Activated CD8-positive, alpha-beta memory T cell treated with anti-CD3 and anti-CD28 coated beads, Interleukin-2, amount 10 ng/mL, durations not matched to agents 7 days and 5 days (primary cell): ENCODE data around the gene DISP2. TPM values are rescaled to one million over a fixed set of nuclear protein-coding genes. Genes with fewer than 3 reads are reported as not detected.

ENCODE experiments used
- ATAC-seq: fragments of 150-1000 bp; cut with Tn5 transposase; one replicate; pipeline ENCODE4 v1.10.0; 2021; ENCODE audit warnings: moderate library complexity
- CTCF ChIA-PET: fragments of 350-600 bp; sonication (Branson Sonifier 250); formaldehyde crosslinking; loops from one replicate; lab custom pipeline; 2021; ENCODE audit warnings: antibody characterized with exemption; lab: Charles Lee
- DNase-seq: peaks from one replicate; pipeline ENCODE4 v3.0.0-alpha.2; 2020
- H3K27ac Mint-ChIP-seq: one replicate; pipeline ENCODE4 v1.8.0; 2021; ENCODE audit warnings: mild to moderate bottlenecking, mixed read lengths
- H3K27me3 Mint-ChIP-seq: one replicate; pipeline ENCODE4 v1.8.0; 2021; ENCODE audit warnings: mixed read lengths
- H3K36me3 Mint-ChIP-seq: one replicate; pipeline ENCODE4 v1.8.0; 2021; ENCODE audit warnings: mild to moderate bottlenecking, mixed read lengths
- H3K4me1 Mint-ChIP-seq: one replicate; pipeline ENCODE4 v1.8.0; 2021; ENCODE audit warnings: mixed read lengths
- H3K4me3 Mint-ChIP-seq: one replicate; pipeline ENCODE4 v1.8.0; 2021; ENCODE audit warnings: mild to moderate bottlenecking, moderate library complexity, mixed read lengths
- H3K9me3 Mint-ChIP-seq: one replicate; pipeline ENCODE4 v1.8.0; 2022; ENCODE audit warnings: low read depth, mixed read lengths
- total RNA-seq, 2 experiments: library from RNA; stranded (reverse); gene quantifications; one replicate each; pipeline ENCODE4 v1.2.3, GENCODE V29; 2021

The DISP2 gene
- total RNA-seq, 2 experiments from 2014 or later, result 0.23 to 0.37 TPM

DNA sequence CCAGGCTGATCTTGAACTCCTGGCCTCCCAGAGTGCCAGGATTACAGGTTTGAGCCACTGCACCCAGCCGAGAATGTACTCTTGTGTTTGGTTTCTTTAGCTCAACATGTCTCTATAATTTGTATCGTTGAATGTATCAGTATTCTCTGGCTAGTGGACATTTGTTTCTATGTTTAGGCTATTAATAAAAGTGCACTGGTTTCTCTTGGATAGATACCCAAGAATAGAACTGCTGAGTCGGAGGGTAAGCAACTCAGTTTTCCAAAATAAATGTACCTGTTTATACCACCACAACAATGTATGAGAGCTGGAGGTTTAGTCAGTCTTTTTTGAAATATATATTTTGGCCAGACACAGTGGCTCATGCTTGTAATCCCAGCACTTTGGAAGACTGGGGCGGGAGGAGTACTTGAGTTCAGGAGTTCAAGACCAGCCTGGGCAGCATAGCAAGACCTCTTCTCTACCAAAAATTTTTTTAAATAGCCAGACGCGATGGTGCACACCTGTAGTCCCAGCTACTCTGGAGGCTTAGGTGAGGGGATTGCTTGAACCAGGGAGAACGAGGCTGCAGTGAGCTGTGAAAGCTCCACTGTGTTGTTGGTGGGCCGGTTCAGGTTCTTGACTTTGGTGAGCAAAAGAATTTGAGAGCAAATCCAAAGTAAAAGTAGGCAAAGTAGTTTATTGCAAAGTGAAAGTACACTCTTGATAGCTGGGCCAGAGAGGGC, 39.8 kb downstream of the DISP2 start:
- Mint-ChIP-seq H3K4me3 (peak overlapping the region; percentile 53), H3K27me3 (no peaks in the 10 kb centered on the region)
- no peak for ATAC-seq

DNA sequence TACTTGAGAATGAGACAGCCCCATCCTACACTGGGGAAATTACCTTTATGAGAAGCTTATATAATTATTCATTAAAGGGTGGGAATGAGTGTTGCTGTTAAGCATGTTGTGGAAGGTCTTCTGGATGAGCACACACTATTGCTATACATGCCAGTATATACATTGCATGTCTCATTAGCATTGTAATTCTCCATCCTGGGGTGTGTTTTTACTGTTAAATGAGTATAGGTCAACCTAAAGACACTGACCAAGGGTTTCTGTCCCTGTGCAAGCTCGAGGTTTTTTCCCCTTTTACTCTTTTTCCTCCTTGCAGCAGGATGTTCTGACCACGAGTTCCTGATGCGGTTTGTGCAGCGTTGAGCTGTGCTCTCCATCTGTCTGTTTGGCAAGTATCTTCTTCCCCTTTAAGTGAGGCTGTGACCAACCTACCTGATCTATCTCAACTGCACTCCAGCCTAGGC, 40.4 kb downstream of the DISP2 start:
- H3K4me3 Mint-ChIP-seq, result peak overlapping the region; percentile 53
- H3K9me3 Mint-ChIP-seq, result no peaks in the 10 kb centered on the region
- H3K36me3 Mint-ChIP-seq, result peaks cover 23% of the 10 kb centered on the region
- H3K4me1 Mint-ChIP-seq, result peaks cover 28% of the 10 kb centered on the region
- H3K27ac Mint-ChIP-seq, result peak overlapping the region; percentile 56
- ATAC-seq, result peak; percentile 77
- CTCF ChIA-PET, result interaction anchor here (0.9 to 2.0 kb wide), 7 partner anchors 9 to 123 kb away, joined by 3 to 10 read pairs (median 5); partner anchors contain the start of genes KNSTRN and PLCB2
- peak; percentile 67 for DNase-seq
- H3K27me3 Mint-ChIP-seq, result no peaks in the 10 kb centered on the region

More for the DNA sequence above, 39.8 kb downstream of the DISP2 start:
- H3K36me3 Mint-ChIP-seq, result peaks cover 29% of the 10 kb centered on the region
- CTCF ChIA-PET, result interaction anchor here (0.8 to 2.0 kb wide), 13 partner anchors 8 to 123 kb away, joined by 3 to 10 read pairs (median 4); partner anchors contain the start of genes IVD, KNSTRN and PLCB2
- no peaks in the 10 kb centered on the region for H3K9me3 Mint-ChIP-seq
- H3K4me1 Mint-ChIP-seq, result peaks cover 28% of the 10 kb centered on the region
- DNase-seq, result no peak
- peak overlapping the region; percentile 56 for H3K27ac Mint-ChIP-seq

DNA sequence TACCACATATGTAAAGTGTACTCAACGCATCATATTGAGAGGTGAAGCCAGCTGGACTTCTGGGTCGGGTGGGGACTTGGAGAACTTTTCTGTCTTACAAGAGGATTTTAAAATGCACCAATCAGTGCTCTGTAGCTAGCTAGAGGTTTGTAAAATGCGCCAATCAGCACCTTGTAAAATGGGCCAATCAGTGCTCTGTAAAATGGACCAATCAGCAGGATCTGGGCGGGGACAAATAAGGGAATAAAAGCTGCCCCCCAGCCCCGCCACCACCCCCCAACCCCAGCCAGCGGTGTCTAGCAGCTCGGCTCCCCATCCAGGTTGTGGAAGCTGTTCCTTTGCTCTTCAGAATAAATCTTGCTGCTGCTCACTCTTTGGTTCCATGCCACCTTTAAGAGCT, 41.4 kb downstream of the DISP2 start:
- DNase-seq (no peak), ATAC-seq (no peak)
- H3K27me3 Mint-ChIP-seq, result no peaks in the 10 kb centered on the region
- peaks cover 34% of the 10 kb centered on the region for H3K4me1 Mint-ChIP-seq
- H3K27ac Mint-ChIP-seq, result no peak overlapping the region
- H3K36me3 Mint-ChIP-seq, result peaks cover 20% of the 10 kb centered on the region
- H3K4me3 Mint-ChIP-seq, result no peak overlapping the region
- no peaks in the 10 kb centered on the region for H3K9me3 Mint-ChIP-seq
- CTCF ChIA-PET, result interaction anchor here (1.4 to 1.6 kb wide), 3 partner anchors 32 to 92 kb away, joined by 3 to 6 read pairs (median 5); partner anchors contain the start of gene PLCB2

DNA sequence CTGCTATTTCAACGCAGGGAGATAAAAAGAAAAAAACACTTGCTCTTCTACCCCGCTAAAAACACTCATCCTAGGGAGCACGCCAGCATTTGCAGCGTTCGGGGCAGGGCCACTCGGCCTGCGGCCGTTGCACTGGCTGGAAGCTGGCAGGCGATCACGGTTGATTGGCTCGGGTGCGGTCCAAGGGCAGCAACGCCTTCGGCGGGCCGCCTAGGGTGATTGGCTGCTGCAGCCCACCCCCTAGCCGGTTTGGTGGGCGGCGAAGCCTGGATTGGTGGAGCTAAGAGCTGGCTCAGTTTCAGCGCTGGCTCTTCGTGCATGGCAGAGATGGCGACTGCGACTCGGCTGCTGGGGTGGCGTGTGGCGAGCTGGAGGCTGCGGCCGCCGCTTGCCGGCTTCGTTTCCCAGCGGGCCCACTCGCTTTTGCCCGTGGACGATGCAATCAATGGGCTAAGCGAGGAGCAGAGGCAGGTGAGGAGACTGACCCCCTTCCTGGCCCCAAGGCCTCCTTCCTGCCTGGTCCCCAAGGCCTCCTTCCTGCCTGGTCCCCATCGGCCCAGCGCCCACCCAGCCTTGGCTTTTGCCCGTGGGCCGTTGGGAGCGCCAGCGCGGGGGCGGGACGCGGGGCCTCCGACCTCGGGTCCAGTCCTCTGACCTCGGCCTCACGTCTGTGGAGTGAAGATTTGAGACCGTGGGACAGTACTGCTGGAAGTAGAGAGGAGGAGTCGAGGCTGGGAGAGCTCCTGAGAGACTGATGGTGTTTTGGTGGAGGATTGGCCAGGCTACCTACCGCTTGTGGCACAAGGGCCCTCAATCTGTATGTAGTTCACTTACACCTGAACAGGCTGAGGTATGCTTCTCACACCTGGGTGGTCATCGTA, 47.7 kb downstream of the DISP2 start, which contains the start of gene IVD:
IVD (plus strand) TSS at position 295 of the 881 bp plus-strand sequence; CDS start at position 328, 33 bp downstream.
- CTCF ChIA-PET, result interaction anchor here (0.7 to 4.7 kb wide), 15 partner anchors 9 to 188 kb away, joined by 3 to 25 read pairs (median 4); partner anchors contain the start of genes BAHD1 and PLCB2
- Mint-ChIP-seq H3K27ac (peak within 1 kb of the TSS; percentile 90), H3K27me3 (no peaks in the 10 kb centered on the region), H3K4me3 (peak within 1 kb of the TSS; percentile 76), H3K36me3 (peaks cover 18% of the 10 kb centered on the region), H3K9me3 (no peaks in the 10 kb centered on the region), H3K4me1 (peaks cover 54% of the 10 kb centered on the region)
- ATAC-seq (peak; percentile 99), DNase-seq (peak; percentile 97)

DNA sequence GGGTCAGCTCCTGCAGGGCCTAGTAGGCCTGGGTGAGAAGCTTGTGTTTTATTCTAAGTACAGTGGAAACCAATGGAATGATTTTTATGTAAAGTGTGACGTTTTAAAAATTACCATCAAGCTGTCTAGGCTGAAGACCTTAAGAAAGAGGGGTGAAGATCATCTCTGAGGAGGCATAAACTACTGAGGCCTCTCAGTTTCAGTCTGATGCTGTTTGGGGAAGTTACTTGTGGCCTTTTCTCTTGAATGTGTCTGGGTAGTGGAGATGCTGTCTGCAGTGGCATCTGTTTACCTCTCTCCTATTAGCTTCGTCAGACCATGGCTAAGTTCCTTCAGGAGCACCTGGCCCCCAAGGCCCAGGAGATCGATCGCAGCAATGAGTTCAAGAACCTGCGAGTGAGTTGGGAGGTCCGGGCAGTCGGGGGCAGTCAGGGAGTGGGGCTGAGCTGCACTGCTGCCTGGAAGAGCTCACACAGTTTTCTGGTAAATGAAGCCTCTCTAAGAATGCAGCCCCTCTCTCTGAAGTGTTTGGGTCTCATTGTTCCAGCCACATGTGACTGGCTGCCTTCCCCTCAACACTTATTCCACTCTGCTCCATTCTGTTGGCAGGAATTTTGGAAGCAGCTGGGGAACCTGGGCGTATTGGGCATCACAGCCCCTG, 49.4 kb downstream of the DISP2 start:
- DNase-seq (no peak), ATAC-seq (no peak)
- Mint-ChIP-seq H3K4me1 (peaks cover 54% of the 10 kb centered on the region), H3K36me3 (peaks cover 30% of the 10 kb centered on the region), H3K9me3 (no peaks in the 10 kb centered on the region), H3K27ac (peak overlapping the region; percentile 73), H3K4me3 (peak overlapping the region; percentile 44), H3K27me3 (no peaks in the 10 kb centered on the region)
- CTCF ChIA-PET, result interaction anchor here (0.6 to 4.7 kb wide), 8 partner anchors 10 to 182 kb away, joined by 3 to 24 read pairs (median 4); partner anchors contain the start of gene BAHD1

DNA sequence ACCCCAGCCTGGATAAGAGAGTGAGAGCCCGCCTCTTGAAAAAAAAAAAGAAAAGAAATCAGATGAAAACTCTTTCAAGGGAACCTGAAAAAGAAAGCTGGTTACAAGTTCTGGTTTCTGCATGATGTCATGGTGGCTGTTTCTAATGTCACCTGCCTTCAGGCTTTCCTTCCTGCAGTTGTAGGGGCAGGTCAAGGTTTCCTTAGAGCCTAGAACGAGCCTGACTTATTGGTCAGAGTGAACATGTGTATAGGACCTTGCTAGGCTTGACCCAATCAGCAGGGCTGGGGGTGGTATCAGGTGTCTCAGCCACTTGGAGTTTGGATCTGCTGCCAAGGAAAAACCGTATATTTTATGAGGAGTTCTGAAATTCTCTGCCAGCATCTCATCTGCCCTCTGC, 51.3 kb downstream of the DISP2 start:
- Mint-ChIP-seq H3K36me3 (peaks cover 31% of the 10 kb centered on the region), H3K4me3 (no peak overlapping the region), H3K27ac (peak overlapping the region; percentile 52), H3K9me3 (no peaks in the 10 kb centered on the region), H3K27me3 (no peaks in the 10 kb centered on the region), H3K4me1 (peaks cover 45% of the 10 kb centered on the region)
- DNase-seq (no peak), ATAC-seq (no peak)
- CTCF ChIA-PET, result interaction anchor here (0.6 to 2.7 kb wide), 3 partner anchors 72 to 130 kb away, joined by 3 to 6 read pairs (median 3); partner anchors contain the start of gene INAFM2

DNA sequence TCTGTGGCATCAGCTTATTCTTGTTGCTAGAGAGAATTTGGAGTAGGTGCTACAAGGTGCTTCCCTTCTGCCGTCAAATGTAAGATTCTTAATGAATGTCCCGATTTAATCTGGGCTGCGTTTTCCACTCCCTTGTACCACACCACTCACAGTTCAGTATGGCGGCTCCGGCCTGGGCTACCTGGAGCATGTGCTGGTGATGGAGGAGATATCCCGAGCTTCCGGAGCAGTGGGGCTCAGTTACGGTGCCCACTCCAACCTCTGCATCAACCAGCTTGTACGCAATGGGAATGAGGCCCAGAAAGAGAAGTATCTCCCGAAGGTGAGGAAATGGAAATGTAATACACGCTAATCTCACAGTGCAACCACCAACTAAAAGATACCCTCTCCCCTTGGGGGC, 52.5 kb downstream of the DISP2 start:
- DNase-seq (no peak), ATAC-seq (no peak)
- H3K9me3 Mint-ChIP-seq, result no peaks in the 10 kb centered on the region
- H3K27me3 Mint-ChIP-seq, result no peaks in the 10 kb centered on the region
- H3K4me1 Mint-ChIP-seq, result peaks cover 35% of the 10 kb centered on the region
- peaks cover 32% of the 10 kb centered on the region for H3K36me3 Mint-ChIP-seq
- H3K4me3 Mint-ChIP-seq, result no peak overlapping the region
- no peak overlapping the region for H3K27ac Mint-ChIP-seq
- CTCF ChIA-PET, result interaction anchor here (0.8 to 2.7 kb wide), 5 partner anchors 11 to 73 kb away, joined by 3 to 6 read pairs (median 3); no protein-coding TSS in a partner anchor

DNA sequence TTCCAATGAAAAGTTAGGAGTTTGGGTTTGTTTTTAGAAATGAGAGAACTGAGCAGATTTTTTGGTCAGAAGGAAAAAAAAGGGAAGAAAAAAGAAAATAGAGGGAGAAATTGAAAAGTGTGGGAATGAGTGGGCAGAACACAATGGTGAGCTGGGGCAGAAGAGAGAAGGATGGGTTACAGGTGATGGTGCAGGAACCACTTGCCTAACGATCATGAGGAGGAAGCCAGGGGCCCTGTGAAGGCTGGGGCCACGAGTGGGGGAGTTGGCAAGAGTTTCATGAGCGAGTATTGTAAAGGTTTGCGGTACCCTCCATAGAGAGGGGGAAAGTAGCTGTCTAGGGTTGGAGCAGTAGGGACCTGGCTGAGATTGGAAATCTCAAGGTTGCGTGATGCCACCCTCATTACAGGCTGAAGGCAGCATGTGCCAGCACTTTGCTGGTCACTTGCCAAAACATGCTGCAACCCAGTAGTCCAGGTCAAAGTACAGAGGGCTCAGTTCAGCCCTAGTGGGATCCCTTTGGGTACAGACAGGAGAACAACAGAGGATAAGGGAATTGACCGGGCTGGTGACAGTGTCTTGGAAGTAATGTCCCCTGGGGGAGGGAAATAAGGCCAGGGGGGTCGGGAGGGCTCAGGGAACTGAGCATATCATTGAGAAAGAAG, 54.2 kb downstream of the DISP2 start:
- no peak for DNase-seq
- H3K4me1 Mint-ChIP-seq, result peaks cover 24% of the 10 kb centered on the region
- no peak for ATAC-seq
- H3K27me3 Mint-ChIP-seq, result no peaks in the 10 kb centered on the region
- no peak overlapping the region for H3K4me3 Mint-ChIP-seq
- H3K9me3 Mint-ChIP-seq, result no peaks in the 10 kb centered on the region
- peaks cover 34% of the 10 kb centered on the region for H3K36me3 Mint-ChIP-seq
- H3K27ac Mint-ChIP-seq, result no peak overlapping the region
- CTCF ChIA-PET, result interaction anchor here (1.3 to 2.7 kb wide), 5 partner anchors 10 to 129 kb away, joined by 3 to 8 read pairs (median 5); partner anchors contain the start of gene ANKRD63

DNA sequence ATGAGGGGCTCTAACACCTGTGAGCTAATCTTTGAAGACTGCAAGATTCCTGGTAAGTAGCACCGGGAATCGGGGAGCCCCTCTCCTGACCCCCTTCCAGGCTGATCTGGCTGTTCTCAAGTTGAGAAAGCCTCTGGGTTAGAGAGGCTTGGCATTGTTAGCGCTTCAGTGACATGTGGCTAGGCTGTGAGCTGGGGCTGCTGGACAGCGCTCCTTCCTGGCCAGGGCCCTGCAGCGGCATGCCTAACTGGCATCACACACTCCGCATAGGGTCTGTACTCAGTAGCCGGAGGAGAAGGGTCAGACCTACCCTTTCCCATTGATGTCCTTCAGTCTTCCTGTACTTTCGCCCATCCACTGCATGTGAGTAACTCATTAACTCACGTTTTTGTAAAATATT, 55.0 kb downstream of the DISP2 start:
- CTCF ChIA-PET, result interaction anchor here (1.3 to 2.2 kb wide), 2 partner anchors 10 to 130 kb away, joined by 3 to 8 read pairs; partner anchors contain the start of gene ANKRD63
- ATAC-seq (no peak), DNase-seq (no peak)
- Mint-ChIP-seq H3K4me1 (peaks cover 17% of the 10 kb centered on the region), H3K27ac (no peak overlapping the region), H3K27me3 (no peaks in the 10 kb centered on the region), H3K4me3 (no peak overlapping the region), H3K9me3 (no peaks in the 10 kb centered on the region), H3K36me3 (peaks cover 36% of the 10 kb centered on the region)

DNA sequence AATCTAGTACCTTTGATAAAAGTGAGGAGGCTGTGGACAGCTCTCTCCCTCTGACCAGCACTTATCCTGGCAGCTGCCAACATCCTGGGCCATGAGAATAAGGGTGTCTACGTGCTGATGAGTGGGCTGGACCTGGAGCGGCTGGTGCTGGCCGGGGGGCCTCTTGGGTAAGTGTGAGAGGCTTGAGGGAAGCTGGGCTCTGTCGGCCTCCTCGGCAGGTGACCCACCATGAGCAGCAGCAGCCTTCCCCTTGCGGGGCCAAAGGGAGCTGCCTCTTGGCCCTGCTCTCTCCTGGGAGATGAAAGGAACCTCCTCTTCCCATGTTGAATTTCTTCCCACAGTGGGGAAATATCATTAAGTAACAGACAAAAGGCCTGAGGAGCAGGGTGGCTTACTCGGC, 56.8 kb downstream of the DISP2 start:
- no peak for DNase-seq
- peaks cover 31% of the 10 kb centered on the region for H3K36me3 Mint-ChIP-seq
- H3K9me3 Mint-ChIP-seq, result no peaks in the 10 kb centered on the region
- H3K27ac Mint-ChIP-seq, result no peak overlapping the region
- ATAC-seq, result no peak
- H3K27me3 Mint-ChIP-seq, result no peaks in the 10 kb centered on the region
- H3K4me3 Mint-ChIP-seq, result no peak overlapping the region
- peaks cover 3% of the 10 kb centered on the region for H3K4me1 Mint-ChIP-seq
- CTCF ChIA-PET, result interaction anchor here (1.1 to 1.8 kb wide), 2 partner anchors 46 to 70 kb away, joined by 5 to 6 read pairs; no protein-coding TSS in a partner anchor

DNA sequence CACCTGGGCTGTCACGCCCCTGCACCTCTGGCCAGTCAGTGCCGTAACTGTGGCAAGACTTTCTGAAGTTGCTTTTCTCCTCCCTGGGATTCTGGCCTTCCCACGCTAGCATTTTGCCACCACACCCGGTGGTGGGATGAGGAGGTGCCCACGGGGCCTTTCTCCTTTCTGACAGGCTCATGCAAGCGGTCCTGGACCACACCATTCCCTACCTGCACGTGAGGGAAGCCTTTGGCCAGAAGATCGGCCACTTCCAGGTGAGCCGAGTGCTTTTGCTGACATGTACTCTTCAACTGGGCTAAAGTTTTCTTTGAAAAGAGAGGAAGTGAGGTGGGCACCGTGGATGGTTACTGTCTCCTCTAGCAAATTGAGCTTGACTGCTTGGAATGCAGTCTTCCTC, 57.2 kb downstream of the DISP2 start:
- H3K27ac Mint-ChIP-seq, result no peak overlapping the region
- DNase-seq (no peak), ATAC-seq (no peak)
- H3K4me1 Mint-ChIP-seq, result no peaks in the 10 kb centered on the region
- no peaks in the 10 kb centered on the region for H3K9me3 Mint-ChIP-seq
- no peaks in the 10 kb centered on the region for H3K27me3 Mint-ChIP-seq
- CTCF ChIA-PET, result interaction anchor here (1.8 to 13.9 kb wide), 2 partner anchors 47 to 76 kb away, joined by 6 to 235 read pairs; partner anchors contain the start of gene CCDC9B
- H3K4me3 Mint-ChIP-seq, result no peak overlapping the region
- H3K36me3 Mint-ChIP-seq, result peaks cover 29% of the 10 kb centered on the region

DNA sequence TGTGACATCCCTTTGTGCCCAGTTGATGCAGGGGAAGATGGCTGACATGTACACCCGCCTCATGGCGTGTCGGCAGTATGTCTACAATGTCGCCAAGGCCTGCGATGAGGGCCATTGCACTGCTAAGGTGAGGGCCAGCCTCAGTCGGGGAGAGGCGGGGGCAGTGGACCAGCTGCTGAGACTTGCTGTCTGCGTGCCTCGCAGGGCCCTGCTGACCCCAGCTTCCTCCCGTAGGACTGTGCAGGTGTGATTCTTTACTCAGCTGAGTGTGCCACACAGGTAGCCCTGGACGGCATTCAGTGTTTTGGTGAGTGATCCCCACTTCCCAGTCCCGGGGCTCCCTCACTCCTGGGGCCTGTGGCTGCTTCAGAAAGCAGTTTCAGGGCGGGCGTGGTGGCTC, 58.0 kb downstream of the DISP2 start:
- Mint-ChIP-seq H3K36me3 (peaks cover 21% of the 10 kb centered on the region), H3K27ac (no peak overlapping the region), H3K4me3 (no peak overlapping the region), H3K4me1 (no peaks in the 10 kb centered on the region), H3K9me3 (no peaks in the 10 kb centered on the region), H3K27me3 (no peaks in the 10 kb centered on the region)
- DNase-seq, result no peak
- no peak for ATAC-seq
- CTCF ChIA-PET, result interaction anchor here (10.0 to 13.9 kb wide), 2 partner anchors 48 to 77 kb away, joined by 138 to 235 read pairs; partner anchors contain the start of gene CCDC9B
